IPS DF 4.7 (cell line): ENCODE results near the gene LRRC63.

Source experiments
- DNase-seq: peaks from one replicate; pipeline ENCODE4 v3.0.0-alpha.2; 2013; ENCODE audit warnings: low spot score; ENCODE audit errors: extremely low read depth

Gene LRRC63

DNA sequence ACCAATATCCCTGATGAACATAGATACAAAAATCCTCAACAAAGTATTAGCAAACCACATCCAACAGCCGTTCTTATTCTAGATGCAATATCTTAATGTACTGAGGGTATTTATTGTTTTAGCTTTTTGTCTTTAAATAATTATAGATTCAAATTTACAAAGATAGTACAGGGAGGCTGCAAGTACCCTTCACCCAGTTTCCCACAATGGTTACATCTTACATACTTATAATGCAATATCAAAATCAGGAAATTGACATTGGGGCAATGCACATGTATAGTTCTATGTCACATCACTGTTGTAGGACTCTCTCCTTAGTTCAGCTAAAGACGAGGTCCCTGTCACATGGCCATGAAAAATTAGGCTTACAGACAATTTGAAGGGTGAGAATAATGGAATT, 99.5 kb downstream of the LRRC63 start:
- no peak for DNase-seq

DNA sequence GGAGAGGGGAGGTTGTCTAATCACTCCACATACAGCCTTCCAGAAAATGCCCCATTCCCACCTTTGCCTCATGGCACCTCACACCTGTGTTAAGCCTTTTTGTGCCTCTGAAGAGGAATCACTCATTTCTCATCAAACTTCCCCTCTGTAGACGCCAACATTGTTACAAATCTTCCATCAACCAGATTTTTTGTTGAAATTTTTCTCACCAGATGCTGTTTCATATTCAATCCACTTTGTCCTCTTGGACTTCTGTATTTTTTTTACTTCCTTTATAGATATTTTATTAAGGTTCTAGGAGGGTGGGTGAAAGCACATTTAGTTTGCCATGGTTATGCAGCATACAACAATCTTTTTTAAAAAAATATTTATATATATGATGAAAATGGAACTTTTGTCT, 101.3 kb downstream of the LRRC63 start:
- no peak for DNase-seq

DNA sequence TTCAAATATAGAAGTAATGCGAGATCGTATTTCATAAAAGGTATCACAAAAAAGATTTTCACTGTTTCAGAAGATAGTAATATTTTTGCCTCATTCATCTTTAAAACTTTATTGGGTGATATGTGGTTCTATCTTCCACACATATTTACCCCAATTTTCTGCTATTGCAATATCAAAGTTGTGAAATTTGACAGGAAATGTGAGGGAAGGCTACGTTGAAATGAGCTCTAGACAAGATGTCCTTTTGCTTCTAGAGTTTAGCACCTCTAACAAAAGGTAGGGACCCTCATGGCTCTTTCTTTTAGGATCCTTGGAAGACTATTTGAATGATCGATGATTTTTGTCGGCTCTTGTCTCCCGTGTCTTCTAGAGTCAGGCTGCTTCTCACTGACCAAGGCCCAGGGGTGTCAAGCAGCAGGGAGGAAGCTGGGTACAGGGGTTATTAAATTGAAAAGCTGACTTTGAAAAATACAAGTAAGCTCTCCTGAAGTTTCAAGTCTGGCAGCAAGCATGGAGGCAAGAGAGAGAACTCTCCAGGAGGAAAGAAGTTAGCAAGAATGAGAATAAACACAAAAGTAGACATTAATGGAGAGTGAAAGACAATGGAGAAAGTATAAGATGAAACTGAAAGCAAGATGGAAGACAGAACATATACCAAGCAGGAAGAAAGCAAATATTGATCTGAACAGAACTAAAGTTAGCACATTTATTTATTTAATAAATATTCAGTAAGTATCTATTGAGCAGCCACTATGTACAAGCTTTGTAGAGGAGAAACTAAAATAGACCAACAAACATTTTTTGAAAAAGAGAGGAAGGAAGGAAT, 101.9 kb downstream of the LRRC63 start:
- DNase-seq, result no peak

DNA sequence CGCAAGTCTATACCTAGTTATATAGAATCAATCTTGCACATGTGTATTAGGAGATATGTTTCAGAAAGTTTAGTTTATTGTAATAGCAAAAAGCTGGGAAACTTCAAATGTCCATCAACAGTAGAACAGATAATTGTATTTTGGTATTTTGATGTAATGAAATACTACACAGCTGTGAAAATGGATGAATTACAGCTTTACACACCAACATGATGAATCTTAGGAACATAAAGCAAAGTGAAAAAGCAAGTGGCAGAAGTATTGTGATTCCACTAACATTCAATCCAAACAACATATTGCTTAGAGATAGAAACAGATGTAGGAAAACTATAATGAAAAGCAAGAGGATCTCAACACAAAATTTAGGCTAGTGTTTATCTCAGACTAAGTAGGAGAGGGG, 102.9 kb downstream of the LRRC63 start:
- DNase-seq, result no peak

DNA sequence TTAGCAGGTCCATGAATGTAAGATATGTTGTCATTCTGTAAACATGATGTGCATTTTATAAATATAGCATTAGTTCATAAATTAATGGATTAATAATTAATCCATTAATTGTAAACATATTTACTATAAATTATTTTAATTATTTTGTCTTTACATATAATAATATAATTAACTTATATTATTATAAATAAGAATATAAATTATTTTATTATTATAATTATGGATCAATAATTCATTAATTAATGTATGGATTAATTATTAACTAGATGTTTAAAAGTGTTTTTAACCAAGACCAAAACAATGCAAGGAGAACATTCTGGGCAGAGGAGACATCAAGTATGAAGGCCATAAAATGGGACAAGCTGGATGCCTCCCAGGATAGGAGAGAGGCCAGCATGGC, 103.3 kb downstream of the LRRC63 start:
- DNase-seq, result no peak

DNA sequence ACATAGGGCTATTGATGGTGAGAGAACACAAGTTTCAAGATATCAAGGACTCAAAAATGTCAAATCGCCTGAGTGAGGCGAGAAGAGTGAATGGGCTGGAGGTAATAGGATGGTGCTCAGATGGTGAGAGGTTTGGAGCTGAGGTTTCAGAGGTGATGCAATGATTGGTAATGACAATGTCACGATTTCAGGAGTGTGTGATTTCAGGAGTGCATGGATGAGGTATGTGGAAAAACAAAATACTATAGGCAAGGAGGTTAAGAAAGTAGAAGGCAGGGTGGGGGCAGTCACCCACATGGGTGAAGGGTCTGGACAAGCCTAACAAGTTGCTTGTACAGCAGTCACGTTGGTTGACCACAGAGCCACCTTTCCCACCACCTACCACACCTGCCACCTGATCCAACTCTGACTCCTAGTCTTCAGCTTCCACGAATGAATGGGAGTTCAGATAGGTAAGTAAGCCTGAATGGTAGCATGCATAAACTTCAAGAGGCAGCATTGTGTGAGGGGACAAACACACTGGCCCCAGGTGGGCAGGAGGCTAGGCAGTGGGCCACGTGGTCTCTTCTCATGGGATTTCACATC, 103.9 kb downstream of the LRRC63 start:
- no peak for DNase-seq

DNA sequence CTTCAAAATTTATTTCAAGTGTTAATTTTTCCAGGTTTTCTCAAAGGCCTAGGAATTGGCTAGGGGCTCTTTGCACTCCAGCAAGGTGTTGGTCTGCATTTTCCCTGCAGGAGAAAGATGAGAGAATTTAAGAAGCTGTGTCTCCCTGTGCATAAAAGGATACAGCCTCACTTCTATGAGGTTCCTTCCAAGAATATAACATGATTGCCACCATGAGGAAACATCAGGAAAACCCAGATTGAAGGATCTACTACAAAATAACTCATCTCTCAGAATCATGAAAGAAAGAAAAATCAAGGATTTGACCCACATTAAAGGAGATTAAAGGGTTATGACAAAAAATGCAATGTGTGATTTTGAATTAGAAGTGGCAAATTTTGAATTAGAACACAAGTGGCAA, 105.4 kb downstream of the LRRC63 start:
- DNase-seq, result no peak

DNA sequence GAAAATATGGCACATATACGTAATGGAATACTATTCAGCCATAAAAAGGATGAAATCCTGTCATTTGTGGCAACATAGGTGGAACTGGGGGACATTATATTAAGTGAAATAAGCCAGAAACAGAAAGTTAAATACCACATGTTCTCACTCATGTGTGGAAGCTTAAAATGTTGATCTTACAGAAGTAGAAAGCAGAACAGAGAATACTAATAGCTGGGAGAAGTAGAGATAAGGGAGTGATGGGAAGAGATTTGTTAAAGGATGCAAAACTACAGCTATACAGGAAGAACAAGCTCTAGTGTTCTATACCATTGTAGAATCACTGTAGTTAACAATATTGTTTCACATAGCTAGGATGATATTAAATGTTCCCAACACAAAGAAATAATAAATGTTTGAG, 107.3 kb downstream of the LRRC63 start:
- DNase-seq, result no peak

DNA sequence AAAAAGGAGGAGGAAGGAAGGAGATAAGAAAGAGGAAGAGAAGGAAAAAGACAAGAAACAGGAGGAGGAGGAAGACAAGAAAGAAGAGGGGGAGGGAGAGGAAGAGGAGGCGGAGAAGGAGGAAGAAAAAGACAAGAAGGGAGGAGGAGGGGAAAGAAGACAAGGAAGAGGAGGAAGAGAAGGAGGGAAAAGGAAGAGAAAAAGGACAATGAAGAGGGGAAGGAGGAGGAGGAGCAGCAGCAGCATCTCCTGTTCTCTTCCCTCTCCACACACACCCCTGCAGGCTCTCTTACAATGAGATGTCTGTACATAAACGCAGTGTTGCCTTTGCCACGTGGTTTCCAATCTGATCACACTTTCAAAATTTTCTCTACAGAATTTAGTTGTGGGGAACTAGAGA, 108.7 kb downstream of the LRRC63 start:
- no peak for DNase-seq

DNA sequence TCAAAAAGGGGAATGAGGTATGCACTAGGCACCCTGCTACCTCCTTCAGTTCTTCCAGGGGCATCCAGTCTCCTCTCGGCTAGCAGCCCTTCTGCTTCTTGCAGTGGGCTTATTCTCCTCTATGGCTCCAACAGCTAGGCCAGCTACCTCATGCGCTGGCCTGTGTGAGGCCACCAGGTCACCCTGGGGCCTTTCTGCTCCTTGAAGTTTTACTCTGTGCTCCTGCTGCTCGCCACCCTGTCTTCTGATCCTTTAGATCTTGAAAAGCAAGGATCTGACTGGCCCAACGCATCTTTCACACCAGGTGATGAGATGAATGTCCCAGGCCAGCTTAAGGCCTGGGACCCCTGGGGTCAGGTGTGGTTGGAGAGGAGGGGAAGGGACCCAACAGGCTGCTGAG, 109.1 kb downstream of the LRRC63 start:
- DNase-seq, result no peak

DNA sequence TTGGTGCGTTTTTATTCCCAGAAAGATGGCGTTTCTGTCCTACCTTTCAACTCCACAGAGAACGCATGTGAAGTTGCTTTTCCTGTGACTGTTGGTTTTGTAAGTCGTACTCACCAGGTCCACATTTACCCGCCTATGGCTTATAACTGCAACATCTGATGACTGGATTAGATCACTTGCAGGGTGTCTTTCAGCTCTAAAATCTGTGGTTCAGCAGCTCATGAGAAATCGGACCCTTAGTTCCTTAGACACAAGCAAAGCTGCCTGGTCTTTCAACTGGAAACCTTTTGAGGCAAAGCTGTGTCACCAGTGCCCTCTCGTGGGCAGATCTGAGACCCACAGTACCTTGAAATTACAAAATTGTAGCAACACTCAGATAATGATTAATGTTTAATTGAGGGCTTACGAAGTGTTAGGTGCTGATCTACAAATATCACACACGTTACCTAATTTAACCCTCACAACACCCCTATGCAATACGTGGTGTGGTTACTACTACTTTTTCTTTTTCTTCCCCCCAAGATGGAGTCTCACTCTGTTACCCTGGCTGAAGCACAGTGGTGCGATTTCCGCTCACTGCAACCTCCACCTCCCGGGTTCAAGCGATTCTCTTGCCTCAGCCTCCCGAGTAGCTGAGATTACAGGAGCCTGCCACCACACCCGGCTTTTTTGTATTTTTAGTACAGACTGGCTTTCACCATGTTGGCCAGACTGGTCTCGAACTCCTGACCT, 109.9 kb downstream of the LRRC63 start:
- DNase-seq, result peak; percentile 16

DNA sequence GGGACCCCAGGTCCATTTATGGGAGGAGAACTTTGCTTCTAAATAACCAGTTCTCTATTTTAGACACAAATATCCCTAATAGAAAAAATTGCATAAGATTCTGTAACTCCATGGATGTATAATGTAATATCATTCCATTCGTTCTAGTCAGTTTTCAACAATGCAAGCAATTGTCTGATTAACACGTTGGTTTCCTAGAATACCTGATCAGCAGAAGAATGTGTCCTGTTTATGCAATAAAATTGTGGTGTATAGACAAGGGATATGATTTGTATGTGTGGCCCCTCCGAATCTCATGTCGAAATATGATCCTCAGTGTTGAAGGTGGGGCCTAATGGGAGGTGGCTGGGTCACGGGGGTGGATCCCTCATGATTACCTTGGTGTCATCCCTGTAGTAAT, 113.2 kb downstream of the LRRC63 start:
- DNase-seq, result no peak
